OCI-LY3 (cell line): ENCODE results near the gene C3orf80.

Source experiments
- CTCF ChIP-seq: fragments of 200-600, 300-600 bp; sonication (generic); IDR thresholded peaks from 2 replicates; pipeline ENCODE4 v1.5.1; 2014; ENCODE audit warnings: antibody characterized with exemption, low read length, low read depth
- EZH2phosphoT487 ChIP-seq: fragments of 200-600 bp; shearing (Covaris generic); IDR thresholded peaks from 2 replicates; pipeline ENCODE4 v1.6.1; 2018; ENCODE audit warnings: antibody characterized with exemption, mixed run types, low read depth

- TF ChIP-seq CTCF (no peak), EZH2phosphoT487 (no peak)
Measured at GRCh38 chr3:160224256-160224655, 966 bp upstream of the C3orf80 start.
